ENCODE data around the gene RAPGEF2.

DNA sequence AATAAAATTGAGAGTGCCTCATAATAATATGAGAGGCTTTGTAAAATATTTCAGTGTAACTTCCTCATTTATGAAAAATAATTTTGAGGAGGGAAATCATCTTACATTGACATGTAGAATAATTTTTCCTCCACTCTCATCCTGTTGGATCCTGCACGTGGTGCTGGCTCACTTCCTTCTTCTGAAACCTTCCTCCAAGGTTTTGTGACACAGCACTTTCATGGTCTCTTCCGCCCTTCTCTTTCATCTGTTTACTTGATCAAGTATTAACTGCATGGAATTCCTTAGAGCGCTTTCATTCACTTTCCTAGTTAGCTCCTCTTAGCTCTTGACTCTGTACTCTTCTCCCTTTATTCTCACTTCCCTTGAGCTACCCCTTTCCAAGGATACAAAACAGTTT lies 246.5 kb downstream of the RAPGEF2 start:
- TF ChIP-seq, protein P1, sequence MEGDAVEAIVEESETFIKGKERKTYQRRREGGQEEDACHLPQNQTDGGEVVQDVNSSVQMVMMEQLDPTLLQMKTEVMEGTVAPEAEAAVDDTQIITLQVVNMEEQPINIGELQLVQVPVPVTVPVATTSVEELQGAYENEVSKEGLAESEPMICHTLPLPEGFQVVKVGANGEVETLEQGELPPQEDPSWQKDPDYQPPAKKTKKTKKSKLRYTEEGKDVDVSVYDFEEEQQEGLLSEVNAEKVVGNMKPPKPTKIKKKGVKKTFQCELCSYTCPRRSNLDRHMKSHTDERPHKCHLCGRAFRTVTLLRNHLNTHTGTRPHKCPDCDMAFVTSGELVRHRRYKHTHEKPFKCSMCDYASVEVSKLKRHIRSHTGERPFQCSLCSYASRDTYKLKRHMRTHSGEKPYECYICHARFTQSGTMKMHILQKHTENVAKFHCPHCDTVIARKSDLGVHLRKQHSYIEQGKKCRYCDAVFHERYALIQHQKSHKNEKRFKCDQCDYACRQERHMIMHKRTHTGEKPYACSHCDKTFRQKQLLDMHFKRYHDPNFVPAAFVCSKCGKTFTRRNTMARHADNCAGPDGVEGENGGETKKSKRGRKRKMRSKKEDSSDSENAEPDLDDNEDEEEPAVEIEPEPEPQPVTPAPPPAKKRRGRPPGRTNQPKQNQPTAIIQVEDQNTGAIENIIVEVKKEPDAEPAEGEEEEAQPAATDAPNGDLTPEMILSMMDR (IDR thresholded peaks at IDR 0.05), result no peak
- no peak for TF ChIP-seq EP300 (IDR thresholded peaks at IDR 0.05)

Data from stomach (tissue), 4 donors.